ENCODE measurements around the gene HSD11B2.

The HSD11B2 gene

GRCh38 chr16:67435758-67436164 lies 4.8 kb downstream of the HSD11B2 start:
- no peak for DNase-seq (ENCODE audit: low spot score)

DNA sequence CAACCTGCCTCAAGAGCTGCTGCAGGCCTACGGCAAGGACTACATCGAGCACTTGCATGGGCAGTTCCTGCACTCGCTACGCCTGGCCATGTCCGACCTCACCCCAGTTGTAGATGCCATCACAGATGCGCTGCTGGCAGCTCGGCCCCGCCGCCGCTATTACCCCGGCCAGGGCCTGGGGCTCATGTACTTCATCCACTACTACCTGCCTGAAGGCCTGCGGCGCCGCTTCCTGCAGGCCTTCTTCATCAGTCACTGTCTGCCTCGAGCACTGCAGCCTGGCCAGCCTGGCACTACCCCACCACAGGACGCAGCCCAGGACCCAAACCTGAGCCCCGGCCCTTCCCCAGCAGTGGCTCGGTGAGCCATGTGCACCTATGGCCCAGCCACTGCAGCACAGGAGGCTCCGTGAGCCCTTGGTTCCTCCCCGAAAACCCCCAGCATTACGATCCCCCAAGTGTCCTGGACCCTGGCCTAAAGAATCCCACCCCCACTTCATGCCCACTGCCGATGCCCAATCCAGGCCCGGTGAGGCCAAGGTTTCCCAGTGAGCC lies 5.8 kb downstream of the HSD11B2 start:
- no peak for DNase-seq (ENCODE audit: low spot score)

DNA sequence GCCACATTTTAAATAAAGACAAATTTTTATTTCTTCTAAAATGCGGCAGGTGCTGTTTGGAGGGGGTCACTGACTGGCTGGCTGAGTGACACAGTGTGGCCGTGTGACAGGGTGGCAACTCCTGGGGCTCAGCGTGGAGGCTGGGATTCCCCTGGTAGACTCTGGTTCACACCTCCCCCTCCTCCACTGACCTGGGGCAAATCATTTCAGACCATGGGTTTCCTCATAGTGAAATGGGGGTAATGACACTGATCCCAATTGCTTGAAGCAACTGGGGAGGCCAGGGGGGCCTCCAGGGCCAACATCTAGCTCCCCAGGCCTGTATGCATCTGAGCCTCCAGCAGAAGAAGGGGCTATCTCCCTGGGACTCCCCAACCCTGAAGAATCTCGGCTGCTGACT lies 6.6 kb downstream of the HSD11B2 start:
- no peak for DNase-seq (ENCODE audit: low spot score)

DNA sequence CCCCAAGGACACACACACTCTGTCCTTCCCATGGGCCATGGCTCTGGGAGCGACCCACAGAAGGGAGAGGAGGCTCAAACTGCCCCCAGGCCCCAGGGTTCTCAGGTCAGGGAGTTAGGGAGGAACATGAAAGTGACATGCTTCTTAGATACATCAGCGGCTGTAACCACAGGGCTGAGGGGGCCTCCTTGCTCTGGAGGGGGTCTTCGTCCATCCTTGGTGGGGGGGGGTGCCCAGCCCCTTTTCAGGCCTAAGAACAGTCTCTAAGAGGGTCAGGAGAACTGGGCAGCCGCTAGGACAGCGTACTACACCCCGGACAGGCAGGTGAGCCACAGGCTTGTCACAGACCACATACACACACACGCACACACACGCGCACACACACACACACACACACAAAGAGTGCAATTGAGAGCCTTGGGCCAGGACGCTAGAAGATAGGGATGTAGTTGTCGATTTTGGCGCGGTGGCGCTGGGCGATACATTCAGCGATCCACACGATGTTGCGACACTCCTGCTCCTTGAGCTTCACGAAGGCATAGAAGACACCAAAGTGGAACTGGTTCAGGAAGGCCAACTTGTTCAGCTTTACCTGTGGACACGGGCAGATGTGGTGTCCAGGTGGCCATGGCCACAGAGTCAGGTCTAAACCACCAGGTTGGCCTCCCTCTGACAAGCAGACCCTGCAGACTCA lies 7.3 kb downstream of the HSD11B2 start:
- no peak for DNase-seq (ENCODE audit: low spot score)

GRCh38 chr16:67438824-67439393 lies 8.0 kb downstream of the HSD11B2 start:
- no peak for DNase-seq (ENCODE audit: low spot score)

DNA sequence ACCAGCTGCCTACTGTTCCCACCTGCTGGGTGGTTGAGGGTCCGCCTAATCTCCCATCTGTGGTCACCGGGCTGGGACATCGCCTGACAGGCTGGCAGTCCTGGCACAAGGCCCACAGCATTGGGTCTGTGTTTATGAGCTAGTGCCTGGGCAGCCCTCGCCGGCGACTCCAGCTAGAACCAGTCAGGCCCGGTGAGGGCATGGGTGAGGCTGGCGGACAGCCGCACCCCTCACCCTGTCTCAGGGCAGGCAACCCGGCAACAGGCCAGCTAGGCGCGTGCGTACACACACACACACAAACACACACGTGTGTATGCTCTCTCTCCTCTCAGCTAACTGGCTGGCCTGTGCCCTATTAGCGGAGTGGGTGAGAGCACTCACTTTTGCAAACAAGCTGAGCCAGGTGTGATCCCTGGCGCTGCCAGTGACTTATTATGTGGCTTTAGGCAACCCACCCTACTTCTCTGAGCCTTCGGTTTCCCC lies 10.4 kb downstream of the HSD11B2 start:
- DNase-seq (ENCODE audit: low spot score) = no peak

DNA sequence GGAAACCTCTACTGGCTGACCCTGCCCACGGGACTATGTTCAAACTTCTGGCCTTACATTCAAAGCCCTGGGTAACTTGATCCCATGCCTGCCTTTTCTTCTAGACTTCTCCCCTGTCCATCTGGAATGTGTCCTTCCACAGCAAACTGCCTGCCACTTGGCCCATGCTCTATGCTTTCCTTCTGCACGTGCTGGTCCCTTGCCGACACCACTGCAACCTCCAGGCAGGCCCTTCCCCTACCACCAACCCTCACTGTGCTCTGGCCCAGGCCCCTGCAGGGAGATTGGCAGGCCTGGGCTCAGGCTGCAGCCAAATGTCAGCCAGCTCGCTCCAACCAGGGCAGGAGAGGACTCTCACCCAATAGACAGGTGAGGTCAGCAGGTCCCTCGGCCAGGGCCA lies 11.0 kb downstream of the HSD11B2 start:
- DNase-seq (ENCODE audit: low spot score) = no peak

- DNase-seq (ENCODE audit: low spot score) = no peak
Observed at GRCh38 chr16:67442581-67443255, 11.8 kb downstream of the HSD11B2 start.

DNA sequence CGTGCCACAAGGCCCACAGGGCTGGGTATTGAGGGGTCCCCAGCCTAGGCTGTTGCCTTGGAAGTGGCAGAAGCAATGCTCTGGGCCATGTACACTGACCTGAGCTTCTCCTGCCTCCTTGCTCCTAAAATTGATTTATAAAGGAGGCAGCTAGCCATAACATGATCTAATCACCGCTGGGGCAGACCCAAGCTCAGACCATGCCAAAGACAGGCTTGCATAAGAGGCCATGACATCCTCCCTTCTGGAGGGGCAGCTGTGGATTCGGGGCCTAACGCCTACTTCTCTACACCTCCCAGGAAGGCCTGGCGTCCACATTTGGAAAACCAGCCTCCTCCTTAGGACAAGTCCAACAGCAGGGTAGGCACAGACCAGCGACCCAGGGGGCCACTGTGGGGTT lies 12.3 kb downstream of the HSD11B2 start:
- no peak for DNase-seq (ENCODE audit: low spot score)

DNA sequence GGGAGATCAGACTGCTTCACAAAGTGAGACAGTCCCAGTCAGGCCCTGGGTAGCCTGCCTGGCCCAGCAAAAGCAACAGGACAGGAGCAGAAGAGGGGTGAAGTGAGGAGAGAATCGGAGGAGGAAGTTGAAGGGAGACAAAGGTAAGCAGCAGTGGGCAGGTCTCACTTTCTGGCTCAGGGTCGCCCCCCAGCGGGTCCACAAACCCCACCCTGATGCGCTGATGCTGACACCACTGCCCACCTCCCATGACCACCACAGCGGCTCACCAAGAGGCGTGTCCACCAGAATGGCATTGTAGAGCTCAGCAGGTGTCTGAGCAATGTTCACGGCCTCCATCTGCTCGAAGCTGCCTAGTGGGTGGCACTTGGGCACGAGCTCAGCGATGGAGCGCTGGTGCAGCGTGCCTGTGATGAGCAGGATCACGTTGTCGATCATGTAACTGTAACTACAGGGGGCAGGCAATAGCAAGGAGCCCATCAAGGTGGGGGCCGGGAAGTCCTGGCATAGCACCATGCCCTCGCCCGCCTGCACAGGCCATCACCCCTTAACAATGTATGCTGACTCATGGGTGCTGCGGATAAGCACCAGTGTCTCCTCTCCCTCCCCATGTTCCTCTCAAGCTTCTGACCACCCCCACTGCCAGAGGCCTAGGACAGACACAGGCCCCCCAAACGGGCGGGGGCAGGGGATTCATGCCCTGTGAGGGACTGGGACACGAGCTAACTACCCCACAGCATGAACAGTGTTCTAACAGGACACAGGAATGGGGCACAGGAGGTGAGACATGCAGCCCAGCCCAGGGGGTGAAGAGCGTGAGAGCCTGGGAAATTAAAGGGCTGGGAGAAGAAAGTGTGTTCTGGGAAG lies 13.6 kb downstream of the HSD11B2 start:
- DNase-seq (ENCODE audit: low spot score) = no peak

DNA sequence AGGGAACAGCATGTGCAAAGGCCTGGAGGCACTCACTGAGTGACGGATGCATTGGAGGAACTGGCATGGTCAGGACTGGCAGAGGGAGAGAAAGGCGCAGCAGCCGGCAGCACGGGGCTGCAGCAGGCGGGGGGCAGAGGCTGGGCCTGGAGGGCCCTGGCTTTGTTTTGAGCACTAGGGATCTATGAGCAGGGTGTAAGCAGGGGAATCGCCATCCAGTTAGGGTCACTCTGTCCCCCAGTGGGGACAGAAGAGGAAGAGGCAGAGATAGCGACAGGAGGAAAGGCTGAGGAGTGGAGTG lies 14.2 kb downstream of the HSD11B2 start:
- no peak for DNase-seq (ENCODE audit: low spot score)

GRCh38 chr16:67445441-67445912 lies 14.6 kb downstream of the HSD11B2 start:
- no peak for DNase-seq (ENCODE audit: low spot score)

DNA sequence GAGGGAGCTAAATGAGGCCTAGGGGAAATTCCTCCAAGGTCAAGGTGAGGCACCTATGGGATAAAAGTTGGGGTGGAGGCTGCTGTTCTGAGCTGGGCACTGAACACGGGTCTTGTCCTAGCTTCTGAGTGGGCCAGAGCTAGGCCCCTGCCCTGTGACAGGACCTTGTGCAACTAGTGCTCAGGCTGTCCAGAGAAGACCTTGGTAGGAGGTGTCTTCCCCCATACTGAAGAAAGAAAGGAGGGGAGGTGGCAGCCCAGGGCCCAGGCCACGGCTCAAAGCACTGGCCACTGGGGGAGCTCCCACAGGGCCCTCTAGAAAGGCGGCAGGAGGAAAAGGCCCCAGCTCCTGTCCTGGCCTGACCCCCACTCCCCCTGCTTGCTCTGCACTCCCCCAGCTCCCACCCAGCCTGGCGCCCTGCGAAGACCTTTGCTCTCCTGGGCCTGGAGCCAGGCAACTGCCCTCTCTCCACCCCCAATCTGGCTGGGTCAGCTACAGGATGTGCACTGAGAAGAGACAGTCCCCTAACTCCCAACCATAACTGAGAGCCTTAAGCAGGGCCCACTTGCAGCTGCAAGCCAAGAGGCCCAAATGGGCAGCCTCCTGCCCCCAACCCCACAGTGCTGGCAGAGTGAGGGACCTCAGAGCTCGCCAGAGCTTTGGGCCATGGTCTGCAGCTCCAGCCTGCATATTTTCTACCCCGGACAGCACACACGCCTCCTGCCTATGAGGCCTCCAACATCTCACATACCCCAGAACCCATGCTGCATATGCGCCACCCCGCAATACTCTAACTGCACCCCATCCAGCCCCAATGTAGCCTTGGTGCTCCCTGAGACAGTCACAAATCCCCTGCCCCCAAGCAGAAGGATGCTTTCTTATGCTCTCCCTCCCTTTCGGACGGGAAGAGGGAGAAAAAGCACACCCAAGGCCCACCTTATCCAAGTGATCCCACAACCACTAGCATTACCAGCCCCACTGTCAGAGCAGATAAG lies 15.3 kb downstream of the HSD11B2 start:
- DNase-seq (ENCODE audit: low spot score) = no peak

- DNase-seq (ENCODE audit: low spot score) = no peak
Observed at GRCh38 chr16:67446968-67447507, 16.1 kb downstream of the HSD11B2 start.

DNA sequence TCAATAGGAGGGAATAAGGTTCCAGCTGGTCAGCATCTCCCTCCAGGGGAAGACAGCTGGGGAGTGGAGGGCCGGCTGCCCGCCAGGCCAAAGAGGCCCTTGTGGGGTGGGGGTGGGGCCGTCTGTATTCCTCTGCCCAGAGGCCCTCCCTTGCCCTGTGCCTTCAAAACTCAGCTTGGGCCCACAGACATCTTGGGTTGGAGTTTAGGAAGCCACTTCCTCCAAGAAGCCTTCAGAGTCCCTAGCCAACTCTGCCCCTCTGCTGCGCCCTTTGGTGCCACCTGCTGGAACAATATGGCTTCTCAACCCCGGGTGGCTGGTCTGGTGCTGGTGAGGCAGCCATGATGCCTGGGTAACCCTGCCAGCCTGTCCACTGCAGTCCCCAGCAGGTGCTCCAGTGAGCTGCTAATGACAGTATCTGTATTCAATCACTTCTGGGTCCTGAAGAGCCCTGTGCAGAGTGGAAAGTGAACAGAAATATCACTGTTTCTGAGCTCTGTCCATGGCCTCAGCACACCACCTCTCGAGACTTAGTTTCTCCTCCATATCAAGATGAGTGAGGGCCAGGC lies 16.7 kb downstream of the HSD11B2 start:
- no peak for DNase-seq (ENCODE audit: low spot score)

- DNase-seq (ENCODE audit: low spot score) = no peak
Observed at GRCh38 chr16:67448580-67448979, 17.7 kb downstream of the HSD11B2 start.

GRCh38 chr16:67449336-67449735 lies 18.4 kb downstream of the HSD11B2 start:
- no peak for DNase-seq (ENCODE audit: low spot score)

DNA sequence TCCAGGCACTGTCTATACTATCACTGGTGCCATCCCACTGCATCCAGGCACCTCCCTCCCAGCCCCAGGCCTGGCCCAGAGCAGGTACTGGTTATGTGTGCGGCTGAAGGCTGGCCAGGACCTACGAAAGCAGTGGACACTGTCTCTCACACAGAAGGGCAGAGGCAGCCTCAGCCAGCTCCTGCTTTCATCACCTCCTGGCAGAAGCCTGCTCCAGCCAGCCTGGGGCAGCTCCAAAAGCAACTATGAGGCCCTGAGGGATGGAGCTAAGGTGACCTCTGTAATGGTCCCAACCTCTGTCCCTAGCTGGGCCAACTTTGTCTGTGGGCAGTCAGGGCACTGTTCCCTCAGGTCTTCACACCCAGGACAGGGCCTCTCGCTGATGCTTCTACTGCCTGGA lies 18.8 kb downstream of the HSD11B2 start:
- no peak for DNase-seq (ENCODE audit: low spot score)

DNA sequence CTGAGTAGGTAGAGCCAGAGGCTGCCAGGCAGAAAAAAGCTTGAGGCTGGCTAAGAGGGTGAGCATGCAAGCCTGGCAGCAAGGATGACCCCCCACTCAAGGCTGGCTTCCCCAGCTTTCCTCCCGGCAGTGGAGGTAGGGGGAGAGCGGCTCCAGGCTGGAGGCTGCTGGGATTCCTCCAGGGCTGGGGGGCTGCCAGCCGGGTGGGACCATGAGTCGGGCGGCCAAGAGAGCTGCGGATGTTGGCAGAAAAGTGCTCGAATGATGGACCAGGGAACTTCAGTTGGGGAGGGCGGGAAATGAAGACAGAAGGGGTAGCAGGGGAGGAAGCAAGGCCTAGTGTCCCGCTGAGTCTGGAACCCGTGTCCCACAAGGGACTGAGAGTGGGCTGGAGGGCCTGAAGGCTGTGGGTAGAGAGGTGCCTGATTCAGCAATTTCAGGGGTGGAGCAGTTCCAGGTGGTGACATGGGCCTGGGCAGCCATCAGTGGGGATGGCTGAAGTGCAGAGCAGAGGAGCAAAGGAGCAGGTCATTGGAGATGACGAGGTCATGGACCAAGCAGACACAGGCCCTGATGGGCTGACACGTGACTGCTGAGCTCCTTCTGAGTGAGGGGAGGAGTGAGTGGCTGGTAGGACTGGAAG lies 20.3 kb downstream of the HSD11B2 start:
- DNase-seq (ENCODE audit: low spot score) = no peak
